NCI-H2227 (cell line): ENCODE measurements around the gene GALNT4.

Experiments
- DNase-seq: peaks from one replicate; lab custom pipeline; 2025; ENCODE audit not compliant: unreplicated experiment; lab: John Stamatoyannopoulos, UW

The GALNT4 gene

GRCh38 chr12:89524541-89525304 is at the start of gene GALNT4:
Gene GALNT4 (minus strand): TSS chr12:89524796. CDS start chr12:89524549, 247 bp downstream.
- DNase-seq: peak; percentile 81

GRCh38 chr12:89573051-89573810 is 48.6 kb upstream of the GALNT4 start:
- no peak for DNase-seq

GRCh38 chr12:89571491-89572195 is 47.0 kb upstream of the GALNT4 start:
- DNase-seq: no peak

- DNase-seq: no peak
Measured at GRCh38 chr12:89568484-89568883, 43.9 kb upstream of the GALNT4 start.

GRCh38 chr12:89567691-89568239 is 43.2 kb upstream of the GALNT4 start:
- no peak for DNase-seq

GRCh38 chr12:89566615-89567014 is 42.0 kb upstream of the GALNT4 start:
- no peak for DNase-seq

GRCh38 chr12:89565002-89565401 is 40.4 kb upstream of the GALNT4 start:
- DNase-seq: no peak

GRCh38 chr12:89559753-89560152 is 35.2 kb upstream of the GALNT4 start:
- DNase-seq: no peak

GRCh38 chr12:89556976-89557375 is 32.4 kb upstream of the GALNT4 start:
- no peak for DNase-seq

GRCh38 chr12:89552376-89552775 is 27.8 kb upstream of the GALNT4 start:
- DNase-seq: no peak

GRCh38 chr12:89551747-89552146 is 27.2 kb upstream of the GALNT4 start:
- DNase-seq: no peak

GRCh38 chr12:89547101-89547500 is 22.5 kb upstream of the GALNT4 start:
- DNase-seq: no peak

- DNase-seq: no peak
Measured at GRCh38 chr12:89546151-89546550, 21.6 kb upstream of the GALNT4 start.

- DNase-seq: peak; percentile 84
Measured at GRCh38 chr12:89544681-89545184, 20.1 kb upstream of the GALNT4 start.

GRCh38 chr12:89544022-89544421 is 19.4 kb upstream of the GALNT4 start:
- DNase-seq: no peak

GRCh38 chr12:89542912-89543592 is 18.5 kb upstream of the GALNT4 start:
- peak; percentile 54 for DNase-seq

- DNase-seq: no peak
Measured at GRCh38 chr12:89542236-89542635, 17.6 kb upstream of the GALNT4 start.

GRCh38 chr12:89540586-89540985 is 16.0 kb upstream of the GALNT4 start:
- DNase-seq: no peak

GRCh38 chr12:89539426-89540223 is 15.0 kb upstream of the GALNT4 start:
- no peak for DNase-seq

GRCh38 chr12:89538897-89539296 is 14.3 kb upstream of the GALNT4 start:
- DNase-seq: peak; percentile 30
